Ascending aorta (tissue), 2 donors: ENCODE results near the gene IQCN. TPM values are rescaled to one million over a fixed set of nuclear protein-coding genes. Genes with fewer than 3 reads are reported as not detected.
"Not testable (repeated sequence)": the region's sequence is repeated elsewhere in the genome, so short reads cannot be mapped to it uniquely, and the experiment has no call there.

ENCODE experiments used
- DNase-seq, 2 donors: peaks; one replicate each; pipeline ENCODE4 v3.0.0-alpha.2; 2019; ENCODE audit warnings: low spot score in 2 of 2
- H3K27ac ChIP-seq, 2 donors: fragments of 200-600 bp; sonication (generic); one replicate each; pipeline ENCODE4 v1.5.1; 2016 to 2017; ENCODE audit warnings: mild to moderate bottlenecking in 1 of 2
- H3K27me3 ChIP-seq: fragments of 200-600 bp; sonication (generic); one replicate; pipeline ENCODE4 v1.5.1; 2017
- H3K36me3 ChIP-seq, 2 donors: fragments of 200-600 bp; sonication (generic); one replicate each; pipeline ENCODE4 v1.5.1; 2016
- H3K4me1 ChIP-seq, 2 donors: fragments of 200-600 bp; sonication (generic); one replicate each; pipeline ENCODE4 v1.5.1; 2016 to 2017; ENCODE audit warnings: mild to moderate bottlenecking in 1 of 2
- H3K4me3 ChIP-seq, 2 donors: fragments of 200-600 bp; sonication (generic); one replicate each; pipeline ENCODE4 v1.5.1; 2016 to 2017; ENCODE audit warnings: mild to moderate bottlenecking in 1 of 2
- H3K9me3 ChIP-seq, 2 donors: fragments of 200-600 bp; sonication (generic); one replicate each; pipeline ENCODE4 v1.5.1; 2016
- CTCF ChIP-seq, 3 experiments: fragments of 200-600 bp in 2 of 3; fragments of 450-650 bp in 1 of 3; sonication (generic) in 2 of 3; IDR thresholded peaks; one replicate each; pipeline ENCODE4 v1.5.1; 2016 to 2019; ENCODE audit warnings: antibody characterized with exemption in 3 of 3, mild to moderate bottlenecking in 1 of 3, moderate library complexity in 1 of 3
- intact Hi-C: fragments of 100-400 bp; cut with DNase I; formaldehyde crosslinking; loops from one replicate; pipeline ENCODE4 v1.15.1; 2023
- total RNA-seq: library from RNA; depleted of rRNA; stranded (reverse); fragments of >200 nt; gene quantifications from one replicate; pipeline ENCODE4 v1.1.0, GENCODE V29; 2016

IQCN gene
- total RNA-seq, 1 donor from 2014 or later, result 51.2 TPM

GRCh38 chr19:18211683-18212082 is 62.6 kb downstream of the IQCN start:
- no peak overlapping the region for H3K4me3 ChIP-seq
- no peaks in the 10 kb centered on the region for H3K27me3 ChIP-seq
- H3K9me3 ChIP-seq, result no peaks in the 10 kb centered on the region
- no peaks in the 10 kb centered on the region for H3K36me3 ChIP-seq
- no peak for TF ChIP-seq CTCF (IDR thresholded peaks at IDR 0.05)
- H3K4me1 ChIP-seq, result no peaks in the 10 kb centered on the region
- DNase-seq, result no peak
- H3K27ac ChIP-seq, result no peak overlapping the region
- intact Hi-C loops, result loop anchor here (5.0 kb wide), 1 partner anchor 201 kb away; no protein-coding TSS in a partner anchor

DNA sequence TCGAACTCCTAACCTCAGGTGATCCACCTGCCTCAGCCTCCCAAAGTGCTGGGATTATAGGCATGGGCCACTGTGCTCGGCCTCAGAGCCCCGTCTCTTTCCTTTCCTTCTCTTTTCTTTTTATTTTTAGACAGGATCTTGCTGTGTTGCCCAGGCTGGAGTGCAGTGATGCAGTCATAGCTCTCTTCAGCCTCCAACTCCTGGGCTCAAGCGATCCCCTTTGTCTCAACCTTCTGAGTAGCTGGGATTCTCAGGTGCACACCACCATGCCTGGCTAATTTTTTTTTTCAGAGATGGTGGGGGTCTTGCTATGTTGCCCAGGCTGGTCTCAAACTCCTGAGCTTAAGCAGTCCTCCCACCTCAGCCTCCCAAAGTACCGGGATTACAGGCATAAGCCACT is 64.3 kb downstream of the IQCN start:
- intact Hi-C loops, result loop anchor here (5.0 kb wide), 1 partner anchor 202 kb away; no protein-coding TSS in a partner anchor
- H3K27me3 ChIP-seq, DNase-seq, H3K9me3 ChIP-seq, H3K4me1 ChIP-seq, H3K36me3 ChIP-seq, H3K27ac ChIP-seq, H3K4me3 ChIP-seq: not testable (repeated sequence)

- DNase-seq, result no peak
- intact Hi-C loops, result loop anchor here (1.0 kb wide), 1 partner anchor 43 kb away; no protein-coding TSS in a partner anchor
- Histone ChIP-seq H3K4me3 (no peak overlapping the region), H3K27me3 (no peaks in the 10 kb centered on the region), H3K4me1 (peaks cover 1 to 14% of the 10 kb centered on the region in 2 donors), H3K27ac (no peak overlapping the region), H3K9me3 (no peaks in the 10 kb centered on the region), H3K36me3 (no peaks in the 10 kb centered on the region)
- TF ChIP-seq CTCF (IDR thresholded peaks at IDR 0.05), result peak; percentile 13 to 75 (median 68)
Measured at GRCh38 chr19:18208098-18208951, 65.9 kb downstream of the IQCN start.

Other genes starting within 250 kb of the IQCN start
- 1.5 TPM for gene IL12RB1, start 187.5 kb downstream of the IQCN start, total RNA-seq
- gene MAST3, start 176.7 kb downstream of the IQCN start, total RNA-seq, result 32.8 TPM
- 43.1 TPM for gene PIK3R2, start 121.3 kb downstream of the IQCN start, total RNA-seq
- gene IFI30, start 100.6 kb downstream of the IQCN start, total RNA-seq, result 35.1 TPM
- gene MPV17L2, start 81.2 kb downstream of the IQCN start, total RNA-seq, result 9.5 TPM
- gene RAB3A, start 70.4 kb downstream of the IQCN start, total RNA-seq, result 12.3 TPM
- gene PDE4C, start 48.0 kb downstream of the IQCN start, total RNA-seq, result not detected
- gene JUND, start 7.2 kb upstream of the IQCN start, total RNA-seq, result 3,570 TPM
- 62.5 TPM for gene LSM4, start 48.6 kb upstream of the IQCN start, total RNA-seq
- 14.8 TPM for gene PGPEP1, start 66.1 kb upstream of the IQCN start, total RNA-seq
- gene GDF15, start 111.7 kb upstream of the IQCN start, total RNA-seq, result 8.5 TPM
- 6.9 TPM for gene LRRC25, start 123.2 kb upstream of the IQCN start, total RNA-seq
- gene SSBP4, start 144.9 kb upstream of the IQCN start, total RNA-seq, result 233 TPM
- gene ISYNA1, start 163.7 kb upstream of the IQCN start, total RNA-seq, result 93.1 TPM
- 30.5 TPM for gene ELL, start 247.6 kb upstream of the IQCN start, total RNA-seq